Subcutaneous adipose tissue (tissue), 4 donors: Measurements from ENCODE around the gene URGCP. TPM values are rescaled to one million over a fixed set of nuclear protein-coding genes. Genes with fewer than 3 reads are reported as not detected.

Source experiments
- CTCF ChIP-seq: fragments of 450-650 bp; IDR thresholded peaks from one replicate; pipeline ENCODE4 v1.5.1; 2016; ENCODE audit warnings: low read depth, mild to moderate bottlenecking, control low read depth, antibody characterized with exemption, moderate library complexity
- total RNA-seq, 4 donors: library from RNA; depleted of rRNA; stranded (reverse); fragments of >200 nt; gene quantifications; one replicate each; pipeline ENCODE4 v1.1.0, GENCODE V29; 2016

URGCP gene
- 10 to 100 TPM; 16.7 to 29.1 (median 26.1) TPM for total RNA-seq

- no peak for TF ChIP-seq CTCF
Observed at GRCh38 chr7:43906331-43907010, at the start of gene URGCP. URGCP (minus strand) TSS chr7:43906596; CDS start chr7:43906575, 21 bp downstream.

- no peak for TF ChIP-seq CTCF
Observed at GRCh38 chr7:43956027-43956426, 49.6 kb upstream of the URGCP start.

- TF ChIP-seq CTCF, result no peak
Observed at GRCh38 chr7:43954524-43955228, 48.3 kb upstream of the URGCP start.

- no peak for TF ChIP-seq CTCF
Observed at GRCh38 chr7:43953071-43953470, 46.7 kb upstream of the URGCP start.

GRCh38 chr7:43952028-43952427 is 45.6 kb upstream of the URGCP start:
- no peak for TF ChIP-seq CTCF

- no peak for TF ChIP-seq CTCF
Observed at GRCh38 chr7:43944286-43944685, 37.9 kb upstream of the URGCP start.

- TF ChIP-seq CTCF, result no peak
Observed at GRCh38 chr7:43943417-43944187, 37.2 kb upstream of the URGCP start.
